22Rv1 (cell line): Measurements from ENCODE around the gene CTXND2.

Experiments used
- CTCF ChIP-seq: fragments of 450-650 bp; IDR thresholded peaks from 2 replicates; pipeline ENCODE4 v1.5.1; 2017; ENCODE audit warnings: mild to moderate bottlenecking
- ZFX ChIP-seq: fragments of 450-650 bp; IDR thresholded peaks from 2 replicates; pipeline ENCODE4 v1.6.1; 2017; ENCODE audit warnings: antibody characterized with exemption, borderline replicate concordance

GRCh38 chr1:150887018-150887417 is at the start of gene CTXND2:
- no peak for TF ChIP-seq CTCF
- TF ChIP-seq ZFX = no peak
